Measurements from ENCODE around the gene TTYH3.

TTYH3 gene

DNA sequence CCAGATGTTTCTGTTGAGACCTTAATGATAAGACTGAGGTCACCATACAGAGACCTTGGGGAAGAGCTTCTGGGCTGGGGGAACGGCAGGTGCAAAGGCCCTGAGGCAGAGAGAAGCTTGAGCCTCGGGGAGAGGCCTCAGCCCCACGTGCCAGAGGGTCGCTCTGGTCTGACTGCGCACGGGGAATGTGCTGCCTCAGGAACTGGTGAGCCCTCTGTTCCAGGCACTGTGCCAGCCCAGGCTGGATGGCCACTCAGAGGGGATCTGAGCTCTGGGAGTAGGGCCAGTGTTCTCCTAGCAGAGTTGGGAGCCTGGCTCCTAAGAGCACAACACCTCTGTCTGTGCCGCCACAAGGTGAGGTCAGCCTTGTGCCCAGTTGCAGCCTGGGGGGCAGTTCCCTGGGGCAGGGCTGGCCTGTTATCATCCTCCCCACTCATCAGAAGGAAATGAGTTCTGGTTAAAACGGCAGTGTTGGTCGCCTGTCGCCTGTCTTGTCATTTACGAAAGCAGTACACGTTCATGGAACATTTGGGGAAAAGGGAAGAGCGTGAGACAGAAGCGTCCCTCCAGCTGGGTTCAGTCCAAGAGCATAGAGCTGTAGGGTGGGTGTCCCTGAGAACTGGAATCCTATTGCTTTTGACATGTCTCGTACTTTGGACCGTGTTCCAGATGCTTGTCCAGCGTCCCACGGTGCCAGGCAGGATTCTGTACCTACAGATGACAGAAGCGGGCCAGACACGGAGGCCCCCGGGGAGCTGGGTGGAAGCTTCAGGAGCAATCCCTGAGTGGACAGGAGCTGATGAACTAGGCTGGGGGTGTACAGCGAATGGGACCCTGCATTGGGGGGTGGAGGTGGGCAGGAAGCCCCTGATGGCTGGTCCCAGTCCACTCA, 4.3 kb downstream of the TTYH3 start:
- no peak for DNase-seq

- DNase-seq: no peak
Observed at GRCh38 chr7:2637066-2637471, 5.3 kb downstream of the TTYH3 start.

GRCh38 chr7:2637505-2638223, 5.9 kb downstream of the TTYH3 start:
- DNase-seq: no peak

DNA sequence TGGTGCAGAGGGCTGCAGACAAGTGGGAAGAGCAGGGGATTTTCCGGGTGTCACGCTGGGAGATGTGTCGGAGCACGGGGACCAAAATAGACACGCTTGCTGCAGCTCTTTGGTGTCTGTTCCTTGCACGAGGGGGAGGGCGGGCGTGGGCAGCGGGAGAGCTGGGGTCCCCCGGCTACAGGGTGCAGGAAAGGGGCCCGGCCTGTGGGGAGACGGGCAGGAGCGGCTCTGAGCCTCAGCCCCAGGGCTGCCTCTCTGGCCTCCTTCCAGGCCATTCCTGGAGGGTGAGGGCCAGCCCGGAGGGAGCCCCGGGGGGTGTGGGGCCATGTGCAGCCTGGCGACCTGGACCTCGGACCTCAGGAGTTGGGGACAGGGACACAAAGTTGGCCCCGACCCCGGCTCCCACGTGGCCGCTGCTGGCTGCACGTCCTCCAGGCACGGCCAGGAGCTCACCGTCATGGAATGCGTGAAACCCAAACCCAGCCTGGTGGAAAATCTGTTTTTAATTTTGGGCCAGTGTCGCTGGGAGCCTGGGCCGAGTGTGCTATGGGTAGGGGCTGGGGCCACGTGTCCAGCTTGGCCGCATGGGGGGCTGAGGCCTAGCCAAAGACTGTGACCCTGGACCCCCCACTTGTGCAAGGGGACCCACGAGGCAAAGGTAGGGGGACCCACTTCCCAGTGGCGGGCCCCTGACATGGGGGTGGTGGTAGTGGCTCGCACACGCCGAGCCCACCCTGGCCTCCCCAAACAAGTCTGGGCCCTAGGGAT, 6.6 kb downstream of the TTYH3 start:
- DNase-seq: no peak

- no peak for DNase-seq
Observed at GRCh38 chr7:2639181-2639681, 7.4 kb downstream of the TTYH3 start.

DNA sequence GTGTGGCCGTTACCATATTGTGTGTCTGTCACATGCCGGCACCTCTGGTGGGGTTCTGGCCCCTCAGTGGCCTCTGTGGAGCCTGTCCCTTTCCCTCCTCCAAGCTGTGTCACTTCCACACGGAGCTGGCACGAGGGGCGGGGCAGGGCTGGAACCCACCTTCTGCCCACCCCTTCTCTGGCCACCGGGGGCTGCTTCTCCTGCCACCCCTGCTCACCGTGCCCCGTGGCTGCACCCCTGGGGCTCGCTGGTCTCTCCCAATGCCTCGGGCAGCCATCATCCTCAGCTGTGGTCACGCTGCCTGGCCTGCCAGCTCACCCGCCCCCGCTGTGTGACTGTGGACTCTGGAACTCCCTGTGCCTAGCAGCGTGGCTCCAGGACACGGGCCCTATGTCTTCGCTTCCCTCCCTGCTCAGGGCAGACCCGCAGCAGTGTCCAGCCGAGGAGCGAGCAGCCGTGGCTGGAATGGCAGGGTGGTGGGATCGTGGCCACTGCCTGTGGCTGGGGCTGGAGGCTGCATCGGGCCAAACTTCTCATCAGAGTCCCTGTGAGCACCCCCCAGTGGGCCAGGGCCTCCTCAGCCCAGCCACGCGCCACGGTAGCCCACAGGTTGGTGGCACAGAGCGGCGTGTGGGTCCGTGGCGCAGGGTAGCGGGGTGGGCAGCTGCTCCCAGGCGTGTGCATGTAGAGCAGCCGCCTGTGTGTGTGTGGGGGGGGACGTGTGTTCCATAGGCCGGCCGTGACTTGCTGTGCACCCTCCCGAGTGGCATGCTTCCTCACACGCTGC, 8.1 kb downstream of the TTYH3 start:
- DNase-seq: no peak

DNA sequence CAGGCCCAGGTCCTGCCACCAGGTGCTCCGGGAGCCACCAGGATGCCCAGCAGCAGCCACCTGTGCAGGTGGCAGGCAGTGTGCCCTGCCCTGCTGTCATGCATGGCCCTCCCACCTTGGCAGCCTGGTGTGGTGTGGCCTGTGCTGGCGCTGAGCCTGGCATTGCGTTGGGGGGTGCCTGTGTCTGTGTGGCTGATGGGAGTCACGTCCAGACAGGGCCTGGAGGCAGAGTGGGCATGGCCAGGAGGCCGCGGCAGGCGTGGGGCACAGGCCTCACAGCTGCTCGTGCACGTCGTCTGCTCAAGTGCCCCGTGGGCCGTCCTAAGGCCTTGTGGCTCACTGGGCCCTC, 8.7 kb downstream of the TTYH3 start:
- no peak for DNase-seq

GRCh38 chr7:2640846-2641316, 9.1 kb downstream of the TTYH3 start:
- no peak for DNase-seq

- DNase-seq: no peak
Observed at GRCh38 chr7:2641406-2642393, 9.9 kb downstream of the TTYH3 start.

DNA sequence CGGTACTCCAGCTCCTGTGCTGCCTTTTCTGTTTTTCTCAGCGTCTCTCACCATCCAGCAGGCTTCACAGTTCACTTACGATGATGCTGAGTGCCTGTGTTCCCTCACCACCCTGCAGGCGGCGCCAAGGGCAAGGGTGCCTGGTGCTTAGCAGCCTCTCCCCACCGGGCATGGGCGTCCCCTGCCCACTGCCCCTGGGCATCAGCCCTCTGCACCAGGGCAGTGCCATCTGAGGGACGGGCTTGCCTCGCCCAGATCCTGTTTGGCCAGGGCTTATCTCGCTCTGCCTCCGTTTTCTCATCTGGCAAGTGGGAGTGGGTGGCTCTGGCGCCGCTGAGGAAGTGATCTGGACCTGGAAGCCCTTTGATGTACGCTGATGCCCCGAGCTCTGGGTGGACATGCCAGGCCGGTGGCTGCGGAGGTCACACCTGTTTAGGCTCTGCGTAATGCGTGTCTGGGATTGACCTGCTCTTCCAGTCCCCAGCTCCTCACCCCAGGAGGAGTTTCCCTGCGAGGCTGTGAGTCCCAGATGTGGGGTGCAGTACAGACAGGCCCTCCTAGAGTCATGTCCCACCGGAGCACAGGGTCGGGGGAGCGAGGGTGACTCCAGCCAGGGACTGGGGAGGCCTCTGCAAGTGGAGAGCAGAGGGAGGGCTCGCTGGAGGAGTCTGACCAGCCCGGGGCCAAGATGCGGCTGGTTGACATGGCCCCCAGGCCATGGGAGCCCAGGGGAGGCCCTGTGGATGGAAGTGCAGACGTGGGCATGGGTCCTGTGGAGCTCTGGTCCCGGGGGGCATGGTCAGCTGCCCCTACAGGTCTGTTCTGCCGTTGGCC, 11.8 kb downstream of the TTYH3 start:
- DNase-seq: no peak

DNA sequence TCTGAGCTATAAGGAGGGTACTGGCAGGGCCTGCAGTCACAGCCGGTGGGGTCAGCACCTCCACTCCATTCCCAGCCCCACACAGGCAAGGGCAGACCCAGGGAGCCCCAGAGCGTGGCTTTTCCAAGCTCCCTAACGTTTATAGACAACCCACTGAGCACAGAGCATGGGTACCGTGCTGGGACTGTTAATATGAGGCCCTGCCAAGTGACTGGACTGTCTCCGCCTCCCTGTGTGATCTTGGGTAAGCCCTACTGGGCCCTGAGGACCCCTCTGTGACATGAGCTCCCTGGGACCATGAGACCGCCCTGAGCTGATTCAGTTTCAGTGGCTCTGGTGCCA, 12.4 kb downstream of the TTYH3 start:
- DNase-seq: no peak

DNA sequence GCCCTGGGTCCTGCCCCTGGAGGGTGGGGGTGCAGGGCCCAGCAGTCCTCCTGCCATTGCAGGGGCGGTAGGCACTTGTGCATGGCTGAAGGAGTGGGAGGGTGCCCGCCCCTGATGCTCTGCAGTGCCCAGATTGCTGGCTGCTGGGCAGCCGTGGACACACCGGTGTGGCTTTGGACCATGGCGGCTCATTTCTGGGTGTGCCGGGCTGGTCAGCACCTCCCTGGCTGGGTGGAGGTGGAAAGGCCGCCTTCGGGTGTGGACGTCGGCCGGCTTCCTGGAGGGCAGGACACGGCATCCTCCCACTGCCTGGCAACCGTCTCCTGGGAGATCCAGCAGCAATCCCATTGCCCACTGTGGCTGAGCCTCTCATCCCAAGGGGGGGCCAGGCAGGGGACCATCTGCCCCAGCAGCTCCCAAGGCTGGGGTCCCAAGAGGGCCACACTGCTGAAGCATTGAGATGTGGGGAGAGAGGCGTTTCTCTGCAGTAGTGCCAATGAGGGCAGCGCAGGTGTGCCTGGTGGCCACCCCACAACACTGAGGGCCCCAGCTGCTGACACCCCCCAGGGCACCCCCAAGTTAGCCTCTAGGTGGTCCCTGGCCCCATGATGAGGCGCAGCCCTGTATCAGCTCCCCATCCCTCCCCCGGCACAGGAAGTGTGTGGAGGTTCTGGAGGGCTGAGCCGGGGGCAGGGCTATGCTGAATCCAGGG, 12.9 kb downstream of the TTYH3 start:
- DNase-seq: no peak

- no peak for DNase-seq
Observed at GRCh38 chr7:2645274-2645868, 13.6 kb downstream of the TTYH3 start.

GRCh38 chr7:2646336-2646679, 14.5 kb downstream of the TTYH3 start:
- no peak for DNase-seq

DNA sequence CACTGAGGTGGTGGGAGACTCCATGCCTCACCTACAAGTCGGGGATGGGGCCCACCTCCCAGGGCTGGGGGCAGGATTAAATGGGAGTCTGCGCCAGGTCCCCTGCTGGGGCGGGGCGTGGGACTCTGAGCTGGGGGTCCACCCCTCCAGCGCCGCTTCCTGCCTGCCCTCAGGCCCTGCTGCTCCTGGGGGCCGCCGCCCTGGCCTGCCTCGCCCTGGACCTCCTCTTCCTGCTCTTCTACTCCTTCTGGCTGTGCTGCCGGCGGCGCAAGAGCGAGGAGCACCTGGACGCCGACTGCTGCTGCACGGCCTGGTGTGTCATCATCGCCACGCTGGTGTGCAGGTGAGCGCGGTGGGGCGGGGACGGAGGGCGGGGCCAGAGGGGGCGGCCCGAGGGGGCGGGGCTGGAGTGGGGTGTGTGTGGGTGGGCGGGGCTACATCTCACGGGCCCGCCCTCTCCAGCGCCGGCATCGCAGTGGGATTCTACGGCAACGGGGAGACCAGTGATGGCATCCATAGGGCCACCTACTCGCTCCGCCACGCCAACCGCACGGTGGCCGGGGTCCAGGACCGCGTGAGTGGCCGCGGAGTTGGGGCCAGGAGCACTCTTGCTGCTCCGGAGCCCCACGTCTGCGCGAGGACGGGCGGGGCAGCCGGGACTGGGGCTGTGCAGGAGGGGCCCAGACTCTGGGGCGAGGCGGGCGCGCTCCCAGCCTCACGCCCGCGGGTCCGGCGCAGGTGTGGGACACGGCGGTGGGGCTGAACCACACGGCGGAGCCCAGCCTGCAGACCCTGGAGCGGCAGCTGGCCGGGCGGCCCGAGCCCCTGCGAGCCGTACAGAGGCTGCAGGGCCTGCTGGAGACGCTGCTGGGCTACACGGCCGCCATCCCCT, 15.1 kb downstream of the TTYH3 start:
- no peak for DNase-seq

- no peak for DNase-seq
Observed at GRCh38 chr7:2647594-2648172, 15.9 kb downstream of the TTYH3 start.

DNA sequence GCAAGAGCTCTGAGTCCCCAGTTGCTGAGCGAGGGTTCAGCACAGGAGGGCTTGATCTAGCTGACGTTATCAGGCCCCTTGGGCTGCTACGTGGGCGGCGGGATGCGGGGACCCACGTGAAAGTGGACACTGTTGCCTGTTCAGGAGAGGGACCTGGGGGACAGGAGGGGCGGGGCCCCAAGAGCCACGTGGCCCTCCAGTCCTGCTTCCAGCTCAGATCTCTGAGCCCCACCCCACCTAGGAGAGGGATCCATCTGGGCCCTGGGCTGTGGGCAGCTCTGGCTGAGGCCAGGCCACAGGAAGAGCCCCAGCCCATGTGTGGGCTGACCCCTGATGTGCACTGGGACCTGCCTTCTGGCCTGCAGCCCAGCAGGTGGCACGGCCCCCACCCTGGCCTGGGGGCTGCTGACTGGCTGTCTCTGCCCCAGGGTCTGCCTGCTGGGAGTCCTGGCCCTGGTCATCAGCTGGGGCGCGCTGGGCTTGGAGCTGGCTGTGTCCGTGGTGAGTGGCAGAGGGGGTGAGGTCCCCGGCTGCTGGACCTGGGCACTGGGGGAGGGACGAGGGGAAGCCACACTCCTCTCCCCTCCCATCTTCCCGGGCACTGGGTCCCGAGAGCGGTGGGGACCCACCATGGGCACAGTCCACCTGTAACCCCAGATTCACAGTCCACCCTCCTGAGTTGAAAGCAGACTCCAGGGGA, 17.5 kb downstream of the TTYH3 start:
- no peak for DNase-seq
